HG03571 (cell line): ENCODE measurements around the gene RFX8.
"Not testable (repeated sequence)": the region's sequence is repeated elsewhere in the genome, so short reads cannot be mapped to it uniquely, and the experiment has no call there.

Experiments used
- ATAC-seq: cut with Tn5 transposase; IDR thresholded peaks from one replicate; pipeline ENCODE4 v1.9.1; 2021; ENCODE audit not compliant: unreplicated experiment

The RFX8 gene

DNA sequence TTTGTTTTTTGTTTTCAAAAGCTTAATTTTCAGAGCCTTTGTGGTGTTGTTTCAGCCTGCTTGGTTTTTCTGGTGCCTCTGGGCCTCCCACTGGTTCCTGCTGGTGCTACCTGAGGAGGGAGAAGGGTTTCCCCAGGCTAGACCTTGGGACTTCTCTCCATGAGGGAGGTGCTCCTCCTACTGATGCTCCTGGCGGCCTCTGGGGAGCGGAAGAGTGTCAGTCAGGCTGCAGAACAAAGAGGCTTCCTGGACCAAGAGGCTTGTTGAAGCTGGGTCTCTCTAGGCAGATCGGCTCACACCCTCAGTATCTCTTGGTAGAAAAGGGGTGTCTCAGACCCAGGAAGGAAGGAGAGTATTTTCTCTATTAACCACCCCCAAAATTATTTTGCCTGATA lies 32.2 kb downstream of the RFX8 start:
- no peak for ATAC-seq

- ATAC-seq, result no peak
These were observed 32.8 kb downstream of the RFX8 start for GRCh38 chr2:101442042-101442666.

- no peak for ATAC-seq
These were observed 34.7 kb downstream of the RFX8 start for GRCh38 chr2:101440127-101440738.

- ATAC-seq, result no peak
These were observed 35.2 kb downstream of the RFX8 start for GRCh38 chr2:101439716-101440115.

DNA sequence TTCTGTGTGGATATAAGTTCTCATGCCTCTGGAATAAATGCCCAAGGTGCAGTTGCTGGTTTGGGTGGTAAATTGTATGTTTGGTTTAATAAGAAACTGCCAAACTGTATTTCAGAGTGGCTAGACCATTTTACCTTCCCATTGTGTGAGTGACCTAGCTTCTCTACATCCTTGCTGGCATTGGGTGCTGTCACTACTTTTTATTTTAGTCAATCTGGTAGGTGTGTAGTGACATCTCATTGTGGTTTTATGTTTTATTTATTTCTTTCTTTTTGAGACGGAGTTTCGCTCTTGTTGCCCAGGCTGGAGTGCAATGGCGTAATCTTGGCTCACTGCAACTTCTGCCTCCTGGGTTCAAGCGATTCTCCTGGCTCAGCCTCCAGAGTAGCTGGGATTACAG lies 36.4 kb downstream of the RFX8 start:
- not testable (repeated sequence) for ATAC-seq

- ATAC-seq, result no peak
These were observed 39.7 kb downstream of the RFX8 start for GRCh38 chr2:101435001-101435862.

DNA sequence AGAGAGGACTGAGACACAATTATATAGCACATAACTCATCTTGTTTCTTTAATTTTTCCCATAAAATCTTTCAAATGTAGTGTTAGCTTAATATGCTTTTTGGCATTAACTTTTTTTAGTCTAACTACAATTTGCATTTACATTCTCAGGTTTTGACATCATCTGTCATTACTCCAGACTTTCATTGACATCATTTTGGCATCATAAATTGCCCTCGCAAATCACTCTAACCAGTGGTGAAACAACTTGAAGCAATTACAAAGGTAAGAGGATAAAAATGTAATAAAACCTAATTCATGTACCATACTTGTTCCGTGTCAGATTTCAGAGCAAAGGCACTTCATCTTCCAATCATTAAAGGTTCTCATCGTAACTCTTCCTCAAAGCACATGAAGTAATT lies 41.4 kb downstream of the RFX8 start:
- no peak for ATAC-seq

GRCh38 chr2:101432411-101433181 lies 42.3 kb downstream of the RFX8 start:
- ATAC-seq, result no peak

DNA sequence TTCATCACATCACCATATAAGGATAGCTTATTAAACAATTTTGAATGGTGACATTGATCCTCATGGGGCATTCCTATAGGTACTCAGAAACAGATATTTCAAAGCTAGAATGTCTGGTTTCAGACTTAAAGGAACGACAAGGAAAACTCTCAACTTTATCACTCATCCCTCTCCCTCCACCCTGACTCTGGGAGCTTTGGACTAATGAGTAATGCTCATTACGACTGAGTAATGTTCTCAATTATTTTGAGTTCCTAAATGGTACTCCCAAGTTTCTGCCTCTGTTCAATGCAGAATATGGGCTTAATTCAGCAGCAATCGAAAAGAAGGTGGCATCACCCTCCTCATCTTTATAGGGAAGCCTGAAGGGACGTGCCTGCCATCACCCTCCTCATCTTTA lies 43.4 kb downstream of the RFX8 start:
- ATAC-seq, result no peak

GRCh38 chr2:101430156-101430555 lies 44.8 kb downstream of the RFX8 start:
- no peak for ATAC-seq

GRCh38 chr2:101429453-101429852 lies 45.5 kb downstream of the RFX8 start:
- ATAC-seq, result no peak

DNA sequence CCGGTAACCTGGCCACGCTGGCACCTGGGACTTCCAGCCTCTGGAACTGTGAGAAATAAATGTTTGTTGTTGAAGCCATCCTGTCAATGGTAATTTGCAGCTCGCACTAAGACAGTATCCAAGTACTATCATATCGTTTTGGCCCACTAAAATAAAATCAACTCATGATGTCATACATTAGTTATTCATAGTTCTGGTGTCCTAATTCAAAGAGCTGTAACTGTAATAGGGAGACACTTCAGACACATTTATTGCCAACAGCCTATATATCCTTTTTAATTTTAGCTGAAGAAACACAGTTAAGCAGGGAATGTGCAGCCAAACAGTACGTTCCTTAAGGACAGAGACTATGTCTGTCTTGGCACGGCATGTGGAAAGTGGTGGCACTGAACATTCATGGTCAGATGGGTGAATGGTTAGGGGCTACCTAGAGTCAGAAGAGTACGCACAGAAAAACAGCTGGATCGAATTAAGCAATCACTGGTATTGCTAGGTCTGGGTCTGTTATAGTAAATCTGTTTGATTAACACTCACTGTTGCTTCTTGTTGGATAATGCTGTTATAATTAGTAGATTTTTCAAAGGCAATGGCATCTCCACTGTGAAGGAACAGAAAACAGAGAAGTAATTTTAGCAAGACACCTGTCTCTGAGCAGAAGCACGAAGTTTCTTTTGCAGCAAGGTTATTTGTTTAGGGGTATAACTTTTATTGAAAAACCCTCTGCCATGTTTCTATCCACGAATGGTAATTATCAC lies 46.3 kb downstream of the RFX8 start:
- no peak for ATAC-seq

GRCh38 chr2:101427743-101428142 lies 47.2 kb downstream of the RFX8 start:
- no peak for ATAC-seq

- ATAC-seq, result no peak
These were observed 47.7 kb downstream of the RFX8 start for GRCh38 chr2:101427240-101427639.

DNA sequence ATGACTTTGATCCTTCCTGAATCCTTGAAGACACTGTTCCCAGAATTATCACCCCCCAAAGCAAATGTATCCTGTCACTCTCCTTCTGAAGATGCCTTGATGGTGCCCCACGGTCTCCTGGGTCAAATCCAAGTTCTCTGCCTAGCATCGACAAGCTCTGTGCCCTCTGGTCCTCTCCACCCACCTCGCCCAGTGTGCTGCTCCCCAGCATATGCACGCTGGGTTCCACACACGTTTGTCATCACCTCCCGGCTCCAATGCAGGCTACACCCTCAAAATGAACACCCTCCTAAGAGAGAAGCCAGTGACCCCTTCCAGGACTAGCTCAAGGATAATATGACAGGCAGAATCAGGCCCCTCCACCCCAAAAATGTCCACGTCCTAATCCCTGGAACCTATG lies 48.1 kb downstream of the RFX8 start:
- ATAC-seq, result no peak

DNA sequence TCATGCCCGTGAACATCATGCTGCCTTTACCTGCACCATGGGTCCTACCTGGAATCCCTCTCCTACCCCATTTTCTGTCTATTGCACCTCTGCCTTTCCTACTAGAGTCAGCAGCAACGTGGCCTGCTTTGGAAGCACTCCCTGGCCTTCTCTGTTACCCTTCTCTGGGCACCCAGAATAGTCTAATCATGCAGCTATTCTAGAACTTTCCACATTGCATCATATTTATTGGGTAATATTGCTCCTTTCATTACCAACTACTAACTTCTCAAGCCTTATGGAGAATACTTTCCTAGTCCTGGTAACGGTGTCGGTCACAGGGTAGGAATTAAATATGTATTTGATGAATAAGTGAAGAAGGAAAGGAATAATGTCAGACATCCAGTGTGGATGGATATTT lies 54.3 kb downstream of the RFX8 start:
- no peak for ATAC-seq

DNA sequence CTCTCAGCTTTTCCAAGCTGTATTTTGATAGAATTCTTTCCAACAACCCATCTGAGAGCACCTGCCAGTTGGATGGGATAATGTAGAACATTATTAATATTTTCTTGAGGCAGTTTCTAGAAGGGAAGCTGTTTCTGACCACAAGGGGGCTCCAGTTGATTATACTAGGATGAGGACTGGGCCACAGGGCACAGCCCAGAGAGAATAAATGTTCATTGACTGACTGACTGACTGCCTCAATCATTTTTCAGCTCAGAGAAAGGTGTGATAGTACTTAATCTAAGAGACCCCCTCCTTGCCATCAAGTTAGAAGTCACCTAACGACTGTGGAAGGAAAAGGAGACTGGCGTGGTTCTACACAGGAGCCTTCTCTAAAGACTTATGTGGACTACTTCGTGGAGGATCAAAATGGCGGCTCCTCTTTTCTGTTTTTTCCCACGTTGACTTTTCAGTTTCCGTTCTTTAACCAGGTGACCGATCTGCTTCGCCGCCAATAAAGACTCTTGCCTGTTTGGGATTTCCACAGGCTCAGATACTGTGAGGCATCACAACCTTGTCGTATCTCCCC lies 55.7 kb downstream of the RFX8 start:
- no peak for ATAC-seq

GRCh38 chr2:101418460-101419095 lies 56.3 kb downstream of the RFX8 start:
- no peak for ATAC-seq

DNA sequence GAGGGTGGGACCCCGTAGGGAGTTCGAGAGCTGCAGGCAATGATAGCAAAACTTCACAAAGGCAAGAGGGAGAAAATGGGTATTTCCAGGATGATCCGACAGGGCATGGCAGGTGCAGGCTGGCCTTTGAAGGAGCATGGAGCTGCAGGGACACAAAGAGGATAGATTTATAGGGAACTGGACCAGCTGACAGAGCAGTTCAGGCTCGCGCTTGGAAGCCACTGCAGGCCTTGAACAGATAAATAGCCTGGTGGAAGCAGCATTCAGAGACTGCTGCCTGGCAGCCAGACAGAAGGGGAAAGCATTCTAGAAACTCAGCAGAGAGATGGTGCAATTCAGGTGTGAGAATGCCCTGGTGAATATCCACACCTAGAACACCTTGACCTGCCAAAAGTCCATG lies 58.3 kb downstream of the RFX8 start:
- no peak for ATAC-seq

GRCh38 chr2:101415884-101416283 lies 59.0 kb downstream of the RFX8 start:
- ATAC-seq, result no peak
